ENCODE measurements around the gene TMSB15C.

DNA sequence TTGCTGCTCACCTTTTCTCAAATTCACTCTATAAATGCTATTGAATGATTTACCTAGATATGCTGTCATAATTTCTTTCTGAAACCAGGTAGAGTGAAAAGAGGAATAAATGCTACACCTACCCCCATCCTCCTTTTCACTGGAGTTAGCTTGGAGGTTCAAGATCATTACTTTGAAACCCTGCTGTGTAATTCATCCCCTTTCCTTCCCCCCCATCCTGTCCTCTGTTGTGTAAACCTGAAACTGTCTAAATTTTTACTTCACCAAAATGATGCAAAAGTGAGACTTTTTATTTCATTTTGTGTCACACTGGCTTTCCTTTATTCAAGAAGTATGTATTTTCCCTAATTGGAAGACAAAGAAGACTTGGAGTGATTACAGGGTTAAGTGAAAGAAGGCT, 41.7 kb upstream of the TMSB15C start:
- TF ChIP-seq, protein P1, sequence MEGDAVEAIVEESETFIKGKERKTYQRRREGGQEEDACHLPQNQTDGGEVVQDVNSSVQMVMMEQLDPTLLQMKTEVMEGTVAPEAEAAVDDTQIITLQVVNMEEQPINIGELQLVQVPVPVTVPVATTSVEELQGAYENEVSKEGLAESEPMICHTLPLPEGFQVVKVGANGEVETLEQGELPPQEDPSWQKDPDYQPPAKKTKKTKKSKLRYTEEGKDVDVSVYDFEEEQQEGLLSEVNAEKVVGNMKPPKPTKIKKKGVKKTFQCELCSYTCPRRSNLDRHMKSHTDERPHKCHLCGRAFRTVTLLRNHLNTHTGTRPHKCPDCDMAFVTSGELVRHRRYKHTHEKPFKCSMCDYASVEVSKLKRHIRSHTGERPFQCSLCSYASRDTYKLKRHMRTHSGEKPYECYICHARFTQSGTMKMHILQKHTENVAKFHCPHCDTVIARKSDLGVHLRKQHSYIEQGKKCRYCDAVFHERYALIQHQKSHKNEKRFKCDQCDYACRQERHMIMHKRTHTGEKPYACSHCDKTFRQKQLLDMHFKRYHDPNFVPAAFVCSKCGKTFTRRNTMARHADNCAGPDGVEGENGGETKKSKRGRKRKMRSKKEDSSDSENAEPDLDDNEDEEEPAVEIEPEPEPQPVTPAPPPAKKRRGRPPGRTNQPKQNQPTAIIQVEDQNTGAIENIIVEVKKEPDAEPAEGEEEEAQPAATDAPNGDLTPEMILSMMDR (IDR thresholded peaks at IDR 0.05 in 2 of 3, conservative IDR thresholded peaks at IDR 0.05 in 1 of 3; ENCODE audit: control insufficient read depth in 2 of 3, extremely low read depth in 1 of 3, insufficient read depth in 1 of 3, low read depth in 3 of 3, low read length in 3 of 3) = no peak
- TF ChIP-seq, protein P2, sequence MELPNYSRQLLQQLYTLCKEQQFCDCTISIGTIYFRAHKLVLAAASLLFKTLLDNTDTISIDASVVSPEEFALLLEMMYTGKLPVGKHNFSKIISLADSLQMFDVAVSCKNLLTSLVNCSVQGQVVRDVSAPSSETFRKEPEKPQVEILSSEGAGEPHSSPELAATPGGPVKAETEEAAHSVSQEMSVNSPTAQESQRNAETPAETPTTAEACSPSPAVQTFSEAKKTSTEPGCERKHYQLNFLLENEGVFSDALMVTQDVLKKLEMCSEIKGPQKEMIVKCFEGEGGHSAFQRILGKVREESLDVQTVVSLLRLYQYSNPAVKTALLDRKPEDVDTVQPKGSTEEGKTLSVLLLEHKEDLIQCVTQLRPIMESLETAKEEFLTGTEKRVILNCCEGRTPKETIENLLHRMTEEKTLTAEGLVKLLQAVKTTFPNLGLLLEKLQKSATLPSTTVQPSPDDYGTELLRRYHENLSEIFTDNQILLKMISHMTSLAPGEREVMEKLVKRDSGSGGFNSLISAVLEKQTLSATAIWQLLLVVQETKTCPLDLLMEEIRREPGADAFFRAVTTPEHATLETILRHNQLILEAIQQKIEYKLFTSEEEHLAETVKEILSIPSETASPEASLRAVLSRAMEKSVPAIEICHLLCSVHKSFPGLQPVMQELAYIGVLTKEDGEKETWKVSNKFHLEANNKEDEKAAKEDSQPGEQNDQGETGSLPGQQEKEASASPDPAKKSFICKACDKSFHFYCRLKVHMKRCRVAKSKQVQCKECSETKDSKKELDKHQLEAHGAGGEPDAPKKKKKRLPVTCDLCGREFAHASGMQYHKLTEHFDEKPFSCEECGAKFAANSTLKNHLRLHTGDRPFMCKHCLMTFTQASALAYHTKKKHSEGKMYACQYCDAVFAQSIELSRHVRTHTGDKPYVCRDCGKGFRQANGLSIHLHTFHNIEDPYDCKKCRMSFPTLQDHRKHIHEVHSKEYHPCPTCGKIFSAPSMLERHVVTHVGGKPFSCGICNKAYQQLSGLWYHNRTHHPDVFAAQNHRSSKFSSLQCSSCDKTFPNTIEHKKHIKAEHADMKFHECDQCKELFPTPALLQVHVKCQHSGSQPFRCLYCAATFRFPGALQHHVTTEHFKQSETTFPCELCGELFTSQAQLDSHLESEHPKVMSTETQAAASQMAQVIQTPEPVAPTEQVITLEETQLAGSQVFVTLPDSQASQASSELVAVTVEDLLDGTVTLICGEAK (IDR thresholded peaks at IDR 0.05; ENCODE audit: borderline replicate concordance) = no peak
- peak; percentile 32; the same call in 1 of the 2 replicates for TF ChIP-seq JUNB (IDR thresholded peaks at IDR 0.05)
- TF ChIP-seq, protein P3, sequence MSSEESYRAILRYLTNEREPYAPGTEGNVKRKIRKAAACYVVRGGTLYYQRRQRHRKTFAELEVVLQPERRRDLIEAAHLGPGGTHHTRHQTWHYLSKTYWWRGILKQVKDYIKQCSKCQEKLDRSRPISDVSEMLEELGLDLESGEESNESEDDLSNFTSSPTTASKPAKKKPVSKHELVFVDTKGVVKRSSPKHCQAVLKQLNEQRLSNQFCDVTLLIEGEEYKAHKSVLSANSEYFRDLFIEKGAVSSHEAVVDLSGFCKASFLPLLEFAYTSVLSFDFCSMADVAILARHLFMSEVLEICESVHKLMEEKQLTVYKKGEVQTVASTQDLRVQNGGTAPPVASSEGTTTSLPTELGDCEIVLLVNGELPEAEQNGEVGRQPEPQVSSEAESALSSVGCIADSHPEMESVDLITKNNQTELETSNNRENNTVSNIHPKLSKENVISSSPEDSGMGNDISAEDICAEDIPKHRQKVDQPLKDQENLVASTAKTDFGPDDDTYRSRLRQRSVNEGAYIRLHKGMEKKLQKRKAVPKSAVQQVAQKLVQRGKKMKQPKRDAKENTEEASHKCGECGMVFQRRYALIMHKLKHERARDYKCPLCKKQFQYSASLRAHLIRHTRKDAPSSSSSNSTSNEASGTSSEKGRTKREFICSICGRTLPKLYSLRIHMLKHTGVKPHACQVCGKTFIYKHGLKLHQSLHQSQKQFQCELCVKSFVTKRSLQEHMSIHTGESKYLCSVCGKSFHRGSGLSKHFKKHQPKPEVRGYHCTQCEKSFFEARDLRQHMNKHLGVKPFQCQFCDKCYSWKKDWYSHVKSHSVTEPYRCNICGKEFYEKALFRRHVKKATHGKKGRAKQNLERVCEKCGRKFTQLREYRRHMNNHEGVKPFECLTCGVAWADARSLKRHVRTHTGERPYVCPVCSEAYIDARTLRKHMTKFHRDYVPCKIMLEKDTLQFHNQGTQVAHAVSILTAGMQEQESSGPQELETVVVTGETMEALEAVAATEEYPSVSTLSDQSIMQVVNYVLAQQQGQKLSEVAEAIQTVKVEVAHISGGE (CRISPR knock-in tag; IDR thresholded peaks at IDR 0.05) = no peak
- TF ChIP-seq HCFC1 (IDR thresholded peaks at IDR 0.05; ENCODE audit: low read length) = no peak
- TF ChIP-seq EZH2 (IDR thresholded peaks at IDR 0.05; ENCODE audit: borderline replicate concordance, control insufficient read depth, low read depth, low read length) = no peak
